ENCODE measurements around the gene DSG1. TPM values are rescaled to one million over a fixed set of nuclear protein-coding genes. Genes with fewer than 3 reads are reported as not detected.

Gene DSG1
- total RNA-seq, 1 experiment from 2014 or later, result not detected

Small RNA genes lying within 50 kb of the gene (small RNA-seq; reads per million reads assigned to genes)
- not detected for gene RF00019
- gene RNU6-167P, result not detected

Other genes with a start within 250 kb of the DSG1 start
- 4.9 and 5.7 TPM in 2 replicates for gene DSC2, start 215.7 kb upstream of the DSG1 start, total RNA-seq (2014; rRNA removed; shearing (Covaris generic))
- gene DSC1, start 155.3 kb upstream of the DSG1 start, total RNA-seq (2014; rRNA removed; shearing (Covaris generic)), result not detected in 2 replicates
- 0.03 and 0.38 TPM in 2 replicates for gene DSG4, start 58.6 kb downstream of the DSG1 start, total RNA-seq (2014; rRNA removed; shearing (Covaris generic))
- 0.03 TPM in 1 of 2 replicates, not detected in the other for gene DSG3, start 129.6 kb downstream of the DSG1 start, total RNA-seq (2014; rRNA removed; shearing (Covaris generic))
- gene DSG2, start 180.0 kb downstream of the DSG1 start, total RNA-seq (2014; rRNA removed; shearing (Covaris generic)), result 16.5 and 17.8 TPM in 2 replicates